ENCODE data around the gene NFKB1. TPM values are rescaled to one million over a fixed set of nuclear protein-coding genes. Genes with fewer than 3 reads are reported as not detected.
"Not testable (repeated sequence)": the region's sequence is repeated elsewhere in the genome, so short reads cannot be mapped to it uniquely, and the experiment has no call there.

The NFKB1 gene
- total and polyA plus RNA-seq, 10 of the 15 experiments (the other 5 are each of a cell fraction or from before 2014, with no cell fraction given) = 8.7 to 110 (median 57.3) TPM

DNA sequence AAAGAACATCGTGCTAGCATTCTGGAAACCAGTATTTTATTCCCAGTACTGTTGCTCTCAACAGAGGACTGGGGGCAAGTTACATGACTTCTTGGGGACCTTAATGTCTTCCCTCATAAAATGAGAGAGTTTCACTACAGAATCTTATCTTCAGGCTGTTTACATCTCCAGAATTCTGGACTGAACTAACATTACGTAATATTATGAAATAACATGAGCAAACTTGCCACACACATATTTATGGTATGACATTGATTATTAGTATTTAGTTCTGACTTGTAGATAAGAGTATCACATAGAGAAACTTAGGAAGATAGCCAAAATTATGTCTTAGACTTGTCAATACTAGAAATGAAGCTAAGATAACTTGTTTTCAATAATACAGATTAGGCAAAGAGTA lies 68.0 kb downstream of the NFKB1 start:
- H3K79me2 ChIP-seq (ENCODE audit: control insufficient read depth, insufficient read depth, low read length) = peaks cover 29% of the 10 kb centered on the region
- CTCF ChIA-PET = interaction anchor here (0.6 to 2.0 kb wide), 3 partner anchors 9 to 73 kb away, joined by 3 to 9 read pairs (median 3); no protein-coding TSS in a partner anchor
- FAIRE-seq = no peak
- TF ChIP-seq, protein P1, sequence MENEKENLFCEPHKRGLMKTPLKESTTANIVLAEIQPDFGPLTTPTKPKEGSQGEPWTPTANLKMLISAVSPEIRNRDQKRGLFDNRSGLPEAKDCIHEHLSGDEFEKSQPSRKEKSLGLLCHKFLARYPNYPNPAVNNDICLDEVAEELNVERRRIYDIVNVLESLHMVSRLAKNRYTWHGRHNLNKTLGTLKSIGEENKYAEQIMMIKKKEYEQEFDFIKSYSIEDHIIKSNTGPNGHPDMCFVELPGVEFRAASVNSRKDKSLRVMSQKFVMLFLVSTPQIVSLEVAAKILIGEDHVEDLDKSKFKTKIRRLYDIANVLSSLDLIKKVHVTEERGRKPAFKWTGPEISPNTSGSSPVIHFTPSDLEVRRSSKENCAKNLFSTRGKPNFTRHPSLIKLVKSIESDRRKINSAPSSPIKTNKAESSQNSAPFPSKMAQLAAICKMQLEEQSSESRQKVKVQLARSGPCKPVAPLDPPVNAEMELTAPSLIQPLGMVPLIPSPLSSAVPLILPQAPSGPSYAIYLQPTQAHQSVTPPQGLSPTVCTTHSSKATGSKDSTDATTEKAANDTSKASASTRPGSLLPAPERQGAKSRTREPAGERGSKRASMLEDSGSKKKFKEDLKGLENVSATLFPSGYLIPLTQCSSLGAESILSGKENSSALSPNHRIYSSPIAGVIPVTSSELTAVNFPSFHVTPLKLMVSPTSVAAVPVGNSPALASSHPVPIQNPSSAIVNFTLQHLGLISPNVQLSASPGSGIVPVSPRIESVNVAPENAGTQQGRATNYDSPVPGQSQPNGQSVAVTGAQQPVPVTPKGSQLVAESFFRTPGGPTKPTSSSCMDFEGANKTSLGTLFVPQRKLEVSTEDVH (IDR thresholded peaks at IDR 0.05; ENCODE audit: low read depth, partially characterized antibody) = no peak
- TF ChIP-seq IKZF2 (IDR thresholded peaks at IDR 0.05) = no peak
- TF ChIP-seq SMARCA5 (IDR thresholded peaks at IDR 0.05) = no peak
- TF ChIP-seq CHD4 (IDR thresholded peaks at IDR 0.05) = no peak
- TF ChIP-seq ZNF207 (IDR thresholded peaks at IDR 0.05; ENCODE audit: borderline replicate concordance) = no peak
- no peak for TF ChIP-seq SREBF1 (IDR thresholded peaks at IDR 0.05; ENCODE audit: low read length)
- TF ChIP-seq, protein P2, sequence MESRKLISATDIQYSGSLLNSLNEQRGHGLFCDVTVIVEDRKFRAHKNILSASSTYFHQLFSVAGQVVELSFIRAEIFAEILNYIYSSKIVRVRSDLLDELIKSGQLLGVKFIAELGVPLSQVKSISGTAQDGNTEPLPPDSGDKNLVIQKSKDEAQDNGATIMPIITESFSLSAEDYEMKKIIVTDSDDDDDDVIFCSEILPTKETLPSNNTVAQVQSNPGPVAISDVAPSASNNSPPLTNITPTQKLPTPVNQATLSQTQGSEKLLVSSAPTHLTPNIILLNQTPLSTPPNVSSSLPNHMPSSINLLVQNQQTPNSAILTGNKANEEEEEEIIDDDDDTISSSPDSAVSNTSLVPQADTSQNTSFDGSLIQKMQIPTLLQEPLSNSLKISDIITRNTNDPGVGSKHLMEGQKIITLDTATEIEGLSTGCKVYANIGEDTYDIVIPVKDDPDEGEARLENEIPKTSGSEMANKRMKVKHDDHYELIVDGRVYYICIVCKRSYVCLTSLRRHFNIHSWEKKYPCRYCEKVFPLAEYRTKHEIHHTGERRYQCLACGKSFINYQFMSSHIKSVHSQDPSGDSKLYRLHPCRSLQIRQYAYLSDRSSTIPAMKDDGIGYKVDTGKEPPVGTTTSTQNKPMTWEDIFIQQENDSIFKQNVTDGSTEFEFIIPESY (IDR thresholded peaks at IDR 0.05) = no peak
- TF ChIP-seq SP1 (IDR thresholded peaks at IDR 0.05; ENCODE audit: low read depth, low read length) = no peak
- no peak for TF ChIP-seq SIX5 (IDR thresholded peaks at IDR 0.05; ENCODE audit: low read depth, low read length, severe bottlenecking)
- DNase-seq (ENCODE audit: low read depth, low spot score) = no peak
- H3K27ac ChIP-seq (ENCODE audit: control insufficient read depth, insufficient read depth) = no peak overlapping the region
- H3K4me2 ChIP-seq (ENCODE audit: control insufficient read depth, insufficient read depth) = no peak overlapping the region
- H3K9ac ChIP-seq (ENCODE audit: control insufficient read depth, insufficient read depth, low read length) = no peak overlapping the region
- ATAC-seq = no peak
- intact Hi-C loops (cut with micrococcal nuclease; ENCODE audit: unreplicated experiment) = no loop called here
- no peaks in the 10 kb centered on the region for H3K27me3 ChIP-seq (replicated peaks in 1 of 2; ENCODE audit: control insufficient read depth in 2 of 2, insufficient read depth in 2 of 2, low read length in 1 of 2)
- RAD21 ChIA-PET (ENCODE audit: unreplicated experiment) = interaction anchor here (1.7 kb wide), 1 partner anchor 23 kb away, joined by 3 read pairs; no protein-coding TSS in a partner anchor
- H3K4me3 ChIP-seq = no peak overlapping the region
- no peak overlapping the region for H2AFZ ChIP-seq (ENCODE audit: control insufficient read depth, low read depth, low read length)
- H3K36me3 ChIP-seq (ENCODE audit: control insufficient read depth in 2 of 2, insufficient read depth in 2 of 2, low read length in 1 of 2) = peaks cover 0 to 32% of the 10 kb centered on the region in 2 experiments; a peak in 3 of 4 replicates
- SMC1A ChIA-PET (ENCODE audit: uncharacterized antibody, unreplicated experiment) = interaction anchor here (0.6 to 4.7 kb wide), 8 partner anchors 10 to 41 kb away, joined by 3 to 25 read pairs (median 3); no protein-coding TSS in a partner anchor
- 100% methylated on average over 2 of the region's 2 CpGs for WGBS (ENCODE audit: insufficient coverage, insufficient replicate concordance, low lambda C conversion rate, missing lambda C conversion rate)
- POLR2A ChIA-PET = no interaction called here
- peaks cover 6% of the 10 kb centered on the region for H3K4me1 ChIP-seq (ENCODE audit: control insufficient read depth, insufficient read depth, low read length)
- no TSS peak for BruUV-seq (replicated peaks)
- peaks cover 4% of the 10 kb centered on the region for H3K9me3 ChIP-seq (replicated peaks; ENCODE audit: control insufficient read depth, insufficient read depth, low read length)
- in situ Hi-C loops (cut with MboI) = no loop called here
- no peaks in the 10 kb centered on the region for H4K20me1 ChIP-seq (ENCODE audit: control insufficient read depth, insufficient read depth)

DNA sequence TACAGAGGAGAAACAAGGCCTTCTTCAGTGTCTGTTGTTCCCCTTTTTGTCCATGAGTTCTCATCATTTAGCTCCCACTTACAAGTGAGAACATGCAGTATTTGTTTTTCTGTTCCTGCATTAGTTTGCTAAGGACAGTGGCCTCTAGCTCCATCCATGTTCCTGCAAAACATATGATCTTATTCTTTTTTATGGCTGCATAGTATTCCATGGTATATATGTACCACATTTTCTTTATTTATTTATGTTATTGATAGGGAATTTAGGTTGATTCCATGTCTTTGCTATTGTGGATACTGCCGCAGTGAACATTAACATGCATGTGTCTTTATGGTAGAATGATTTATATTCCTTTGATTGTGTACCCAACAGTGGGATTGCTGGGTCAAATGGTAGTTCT lies 69.1 kb downstream of the NFKB1 start:
- H3K36me3 ChIP-seq (ENCODE audit: control insufficient read depth in 2 of 2, insufficient read depth in 2 of 2, low read length in 1 of 2) = peaks cover 0 to 30% of the 10 kb centered on the region in 2 experiments; a peak in 2 of 4 replicates
- ChIA-PET RAD21 (ENCODE audit: unreplicated experiment) (interaction anchor here (1.7 kb wide), 1 partner anchor 24 kb away, joined by 3 read pairs; no protein-coding TSS in a partner anchor), SMC1A (ENCODE audit: uncharacterized antibody, unreplicated experiment) (interaction anchor here (1.0 to 4.7 kb wide), 4 partner anchors 10 to 46 kb away, joined by 3 to 25 read pairs (median 4); no protein-coding TSS in a partner anchor)
- H3K27ac ChIP-seq (ENCODE audit: control insufficient read depth, insufficient read depth); POLR2A ChIA-PET; FAIRE-seq; BruUV-seq (replicated peaks); H3K9me3 ChIP-seq (replicated peaks; ENCODE audit: control insufficient read depth, insufficient read depth, low read length); H3K4me1 ChIP-seq (ENCODE audit: control insufficient read depth, insufficient read depth, low read length); H3K4me3 ChIP-seq; DNase-seq (ENCODE audit: low read depth, low spot score); H3K27me3 ChIP-seq (replicated peaks in 1 of 2; ENCODE audit: control insufficient read depth in 2 of 2, insufficient read depth in 2 of 2, low read length in 1 of 2); CTCF ChIA-PET; H3K4me2 ChIP-seq (ENCODE audit: control insufficient read depth, insufficient read depth); H3K9ac ChIP-seq (ENCODE audit: control insufficient read depth, insufficient read depth, low read length); in situ Hi-C loops (cut with MboI); H2AFZ ChIP-seq (ENCODE audit: control insufficient read depth, low read depth, low read length); ATAC-seq; H4K20me1 ChIP-seq (ENCODE audit: control insufficient read depth, insufficient read depth): not testable (repeated sequence)
- H3K79me2 ChIP-seq (ENCODE audit: control insufficient read depth, insufficient read depth, low read length) = peaks cover 26% of the 10 kb centered on the region
- intact Hi-C loops (cut with micrococcal nuclease; ENCODE audit: unreplicated experiment) = loop anchor here (10.0 kb wide), 1 partner anchor 245 kb away; no protein-coding TSS in a partner anchor
- 91% methylated on average over 1 of the region's 1 CpG for WGBS (ENCODE audit: insufficient coverage, insufficient replicate concordance, low lambda C conversion rate, missing lambda C conversion rate)
